GM12878 (cell line): Measurements from ENCODE around the gene AP1M1. TPM values are rescaled to one million over a fixed set of nuclear protein-coding genes. Genes with fewer than 3 reads are reported as not detected.

ENCODE experiments used
- ATAC-seq: fragments of 200-7000 bp; cut with Tn5 transposase; 3 replicates; pipeline ENCODE4 v1.9.1; 2020; ENCODE audit warnings: mild to moderate bottlenecking, moderate library complexity
- BruUV-seq: library from RNA; stranded (reverse); fragments of 400-500 nt; replicated peaks from 2 replicates; lab custom pipeline; 2021; lab: Mats Ljungman, UMichigan
- CTCF ChIA-PET: fragments of 300-600 bp; sonication (Branson Sonifier 250); formaldehyde crosslinking; extraction: SDS; loops from one replicate; lab custom pipeline; 2021; ENCODE audit warnings: inconsistent platforms; lab: Yijun Ruan, JAX
- POLR2A ChIA-PET: fragments of 350-600 bp; formaldehyde crosslinking; extraction: SDS; loops from one replicate; lab custom pipeline; 2021; ENCODE audit warnings: inconsistent platforms; lab: Charles Lee
- RAD21 ChIA-PET: fragments of 300-600 bp; sonication (Branson Sonifier 250); formaldehyde crosslinking; loops from one replicate; lab custom pipeline; 2023; ENCODE audit warnings: antibody characterized with exemption; ENCODE audit not compliant: unreplicated experiment; lab: Charles Lee
- SMC1A ChIA-PET: fragments of 300-600 bp; sonication (Branson Sonifier 250); formaldehyde crosslinking; loops from one replicate; lab custom pipeline; 2023; ENCODE audit not compliant: unreplicated experiment, uncharacterized antibody; lab: Charles Lee
- DNase-seq: peaks from one replicate; pipeline ENCODE4 v3.0.0-alpha.2; 2011; ENCODE audit warnings: low read depth, low spot score
- FAIRE-seq: peaks from 3 replicates; lab custom pipeline; 2011; peaks lifted over from hg19 to GRCh38; lab: Jason Lieb, UNC
- H2AFZ ChIP-seq: 2 replicates; pipeline ENCODE4 v1.6.0; 2011; ENCODE audit warnings: low read depth, low read length, control low read depth; ENCODE audit not compliant: control insufficient read depth
- H3K27ac ChIP-seq: 2 replicates; pipeline ENCODE4 v1.5.1; 2011; ENCODE audit warnings: control low read depth; ENCODE audit not compliant: control insufficient read depth, insufficient read depth
- H3K27me3 ChIP-seq, 2 experiments: replicated peaks in 1 of 2; 2 replicates each; pipeline versions ENCODE4 v1.6.0 to v1.6.1; 2011; ENCODE audit warnings: low read length in 1 of 2; ENCODE audit not compliant: control insufficient read depth in 2 of 2, insufficient read depth in 2 of 2
- H3K36me3 ChIP-seq, 2 experiments: 2 replicates each; pipeline ENCODE4 v1.5.1; 2011; ENCODE audit warnings: low read length in 1 of 2; ENCODE audit not compliant: control insufficient read depth in 2 of 2, insufficient read depth in 2 of 2
- H3K4me1 ChIP-seq: 2 replicates; pipeline ENCODE4 v1.6.1; 2011; ENCODE audit warnings: mild to moderate bottlenecking, low read length, moderate library complexity, mixed read lengths; ENCODE audit not compliant: control insufficient read depth, insufficient read depth
- H3K4me2 ChIP-seq: 2 replicates; pipeline ENCODE4 v1.6.0; 2011; ENCODE audit warnings: control low read depth; ENCODE audit not compliant: control insufficient read depth, insufficient read depth
- H3K4me3 ChIP-seq: fragments of 200-600 bp; sonication (generic); 2 replicates; pipeline ENCODE4 v1.5.1; 2016
- H3K79me2 ChIP-seq: 2 replicates; pipeline ENCODE4 v1.6.0; 2011; ENCODE audit warnings: low read length; ENCODE audit not compliant: control insufficient read depth, insufficient read depth
- H3K9ac ChIP-seq: 2 replicates; pipeline ENCODE4 v1.8.0; 2011; ENCODE audit warnings: low read length, control low read depth, mixed read lengths; ENCODE audit not compliant: control insufficient read depth, insufficient read depth
- H3K9me3 ChIP-seq: replicated peaks from 3 replicates; pipeline ENCODE4 v1.5.1; 2011; ENCODE audit warnings: mild to moderate bottlenecking, low read length; ENCODE audit not compliant: control insufficient read depth, insufficient read depth
- H4K20me1 ChIP-seq: 2 replicates; pipeline ENCODE4 v1.6.0; 2011; ENCODE audit not compliant: control insufficient read depth, insufficient read depth
- DPF2 ChIP-seq: fragments of 450-650 bp; IDR thresholded peaks from 2 replicates; pipeline ENCODE4 v1.6.1; 2017; ENCODE audit warnings: mild to moderate bottlenecking
- ELK1 ChIP-seq: IDR thresholded peaks from 2 replicates; pipeline ENCODE4 v1.6.1; 2012; ENCODE audit warnings: low read depth, low read length, improper control_type of control experiment
- HDAC2 ChIP-seq: fragments of 200-600 bp; sonication (generic); IDR thresholded peaks from 2 replicates; pipeline ENCODE4 v1.6.1; 2017
- JUND ChIP-seq: IDR thresholded peaks from 2 replicates; pipeline ENCODE4 v1.6.1; 2012; ENCODE audit warnings: low read depth, mild to moderate bottlenecking, low read length, improper control_type of control experiment, moderate library complexity
- MEF2A ChIP-seq: IDR thresholded peaks from 2 replicates; pipeline ENCODE4 v1.6.1; 2011; ENCODE audit warnings: low read depth, mild to moderate bottlenecking, low read length, moderate library complexity; ENCODE audit not compliant: insufficient read depth
- MXI1 ChIP-seq: fragments of 150-350 bp; IDR thresholded peaks from 2 replicates; pipeline ENCODE4 v1.6.1; 2011; ENCODE audit warnings: low read depth, mild to moderate bottlenecking, inconsistent platforms, low read length, improper control_type of control experiment
- PKNOX1 ChIP-seq: fragments of 450-650 bp; IDR thresholded peaks from 2 replicates; pipeline ENCODE4 v1.6.1; 2016; ENCODE audit warnings: mild to moderate bottlenecking
- RBBP5 ChIP-seq: fragments of 200-600 bp; sonication (generic); conservative IDR thresholded peaks from 2 replicates; pipeline ENCODE4 v1.6.1; 2016
- SMAD5 ChIP-seq: IDR thresholded peaks from 2 replicates; pipeline ENCODE4 v1.6.1; 2016; ENCODE audit warnings: antibody characterized with exemption, low read depth
- SREBF2 ChIP-seq: IDR thresholded peaks from 2 replicates; pipeline ENCODE4 v1.6.1; 2012; ENCODE audit warnings: mild to moderate bottlenecking, low read length
- ZNF24 ChIP-seq: fragments of 450-650 bp; IDR thresholded peaks from 2 replicates; pipeline ENCODE4 v1.6.1; 2017; ENCODE audit warnings: antibody characterized with exemption, mild to moderate bottlenecking
- WGBS: methylation state at CpG from one replicate; pipeline ENCODE4 v1.1.6; 2016; ENCODE audit warnings: low lambda C conversion rate; ENCODE audit not compliant: insufficient replicate concordance, insufficient coverage; ENCODE audit errors: missing lambda C conversion rate; 5-methylcytosine and 5-hydroxymethylcytosine counted together
- in situ Hi-C: fragments of 300-500 bp; cut with MboI; formaldehyde crosslinking; loops from 9 replicates; pipeline ENCODE4 v1.14.3; 2018; ENCODE audit warnings: mixed read lengths
- intact Hi-C: fragments of 100-400 bp; cut with micrococcal nuclease; formaldehyde crosslinking; loops from one replicate; pipeline ENCODE4 v1.14.2; 2022; ENCODE audit not compliant: unreplicated experiment
- polyA plus RNA-seq, 11 experiments: library from polyadenylated mRNA; depleted of rRNA in 4 of 11; unstranded in 6 of 11; stranded (reverse) in 5 of 11; fragments of >200 nt; fragmentation: Nextera tagmentation in 4 of 11; fragmentation: Illumina TruSeq in 1 of 11; extraction: Ambion mirVana in 4 of 11; extraction: Trizol in 1 of 11; gene quantifications; 1 replicate in 1 of 11; 2 replicates in 10 of 11; pipeline versions ENCODE4 v1.2.1 to v1.2.3, GENCODE V29; 2011 to 2016; ENCODE audit warnings: inconsistent platforms in 2 of 11, missing spikeins in 2 of 11, low read depth in 1 of 11
- total RNA-seq, 4 experiments: library from RNA; depleted of rRNA in 3 of 4; stranded (reverse); fragments of >200 nt in 3 of 4; fragmentation: Illumina TruSeq in 1 of 4; extraction: Trizol in 1 of 4; gene quantifications; 2 replicates each; pipeline versions ENCODE4 v1.2.1 to v1.2.3, GENCODE V29; 2013 to 2021

The AP1M1 gene
- total and polyA plus RNA-seq, 10 of the 15 experiments (the other 5 are each of a cell fraction or from before 2014, with no cell fraction given): 1.0 to 116 (median 44.7) TPM

- no peak for TF ChIP-seq SREBF2
These were observed 33.4 kb upstream of the AP1M1 start (continued) for GRCh38 chr19:16164222-16164890.

- peaks cover 4% of the 10 kb centered on the region; the same call in 1 of the 2 replicates for H3K4me1 ChIP-seq
- H3K9me3 ChIP-seq: no peaks in the 10 kb centered on the region; the same call in 2 of the 3 replicates
- TF ChIP-seq ZNF24 (peak; percentile 78), PKNOX1 (no peak)
- 100% methylated on average over 1 of the region's 1 CpG for WGBS
- ATAC-seq: no peak
- in situ Hi-C loops: no loop called here
- no peak for FAIRE-seq
- DNase-seq: no peak
- H3K79me2 ChIP-seq: no peaks in the 10 kb centered on the region
- BruUV-seq: no TSS peak
- ChIA-PET SMC1A (no interaction called here), CTCF (no interaction called here), RAD21 (no interaction called here), POLR2A (no interaction called here)
- intact Hi-C loops: no loop called here
- H3K27me3 ChIP-seq: no peaks in the 10 kb centered on the region
- no peak overlapping the region for H3K4me2 ChIP-seq
- no peak overlapping the region for H2AFZ ChIP-seq
- no peak overlapping the region for H3K27ac ChIP-seq
- H4K20me1 ChIP-seq: no peaks in the 10 kb centered on the region
- no peak overlapping the region for H3K4me3 ChIP-seq
- H3K36me3 ChIP-seq: no peaks in the 10 kb centered on the region
- H3K9ac ChIP-seq: no peak overlapping the region
These were observed 31.3 kb upstream of the AP1M1 start for GRCh38 chr19:16166417-16166816.

- ChIA-PET CTCF (no interaction called here), POLR2A (no interaction called here), SMC1A (no interaction called here), RAD21 (no interaction called here)
- no peak for FAIRE-seq
- ATAC-seq: no peak
- H3K9me3 ChIP-seq: no peaks in the 10 kb centered on the region; the same call in 2 of the 3 replicates
- H2AFZ ChIP-seq: no peak overlapping the region
- H4K20me1 ChIP-seq: no peaks in the 10 kb centered on the region
- no TSS peak for BruUV-seq
- intact Hi-C loops (no loop called here), in situ Hi-C loops (no loop called here)
- WGBS: 81% methylated on average over 5 of the region's 5 CpGs
- no peak overlapping the region for H3K4me2 ChIP-seq
- H3K79me2 ChIP-seq: no peaks in the 10 kb centered on the region
- H3K27me3 ChIP-seq: no peaks in the 10 kb centered on the region
- H3K27ac ChIP-seq: no peak overlapping the region
- DNase-seq: no peak
- H3K9ac ChIP-seq: no peak overlapping the region
- TF ChIP-seq MXI1: no peak
- no peak for TF ChIP-seq MEF2A
- TF ChIP-seq RBBP5: no peak
- TF ChIP-seq HDAC2: no peak
- TF ChIP-seq SMAD5: no peak
- no peak for TF ChIP-seq ELK1
- TF ChIP-seq JUND: no peak
- no peak for TF ChIP-seq DPF2
- peaks cover 4% of the 10 kb centered on the region; the same call in 1 of the 2 replicates for H3K4me1 ChIP-seq
- H3K36me3 ChIP-seq: no peaks in the 10 kb centered on the region
- H3K4me3 ChIP-seq: no peak overlapping the region
These were observed 30.7 kb upstream of the AP1M1 start for GRCh38 chr19:16167055-16167454.
